ENCODE measurements around the gene TSNAX.
"Not testable (repeated sequence)": the region's sequence is repeated elsewhere in the genome, so short reads cannot be mapped to it uniquely, and the experiment has no call there.

Gene TSNAX, protein sequence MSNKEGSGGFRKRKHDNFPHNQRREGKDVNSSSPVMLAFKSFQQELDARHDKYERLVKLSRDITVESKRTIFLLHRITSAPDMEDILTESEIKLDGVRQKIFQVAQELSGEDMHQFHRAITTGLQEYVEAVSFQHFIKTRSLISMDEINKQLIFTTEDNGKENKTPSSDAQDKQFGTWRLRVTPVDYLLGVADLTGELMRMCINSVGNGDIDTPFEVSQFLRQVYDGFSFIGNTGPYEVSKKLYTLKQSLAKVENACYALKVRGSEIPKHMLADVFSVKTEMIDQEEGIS

DNA sequence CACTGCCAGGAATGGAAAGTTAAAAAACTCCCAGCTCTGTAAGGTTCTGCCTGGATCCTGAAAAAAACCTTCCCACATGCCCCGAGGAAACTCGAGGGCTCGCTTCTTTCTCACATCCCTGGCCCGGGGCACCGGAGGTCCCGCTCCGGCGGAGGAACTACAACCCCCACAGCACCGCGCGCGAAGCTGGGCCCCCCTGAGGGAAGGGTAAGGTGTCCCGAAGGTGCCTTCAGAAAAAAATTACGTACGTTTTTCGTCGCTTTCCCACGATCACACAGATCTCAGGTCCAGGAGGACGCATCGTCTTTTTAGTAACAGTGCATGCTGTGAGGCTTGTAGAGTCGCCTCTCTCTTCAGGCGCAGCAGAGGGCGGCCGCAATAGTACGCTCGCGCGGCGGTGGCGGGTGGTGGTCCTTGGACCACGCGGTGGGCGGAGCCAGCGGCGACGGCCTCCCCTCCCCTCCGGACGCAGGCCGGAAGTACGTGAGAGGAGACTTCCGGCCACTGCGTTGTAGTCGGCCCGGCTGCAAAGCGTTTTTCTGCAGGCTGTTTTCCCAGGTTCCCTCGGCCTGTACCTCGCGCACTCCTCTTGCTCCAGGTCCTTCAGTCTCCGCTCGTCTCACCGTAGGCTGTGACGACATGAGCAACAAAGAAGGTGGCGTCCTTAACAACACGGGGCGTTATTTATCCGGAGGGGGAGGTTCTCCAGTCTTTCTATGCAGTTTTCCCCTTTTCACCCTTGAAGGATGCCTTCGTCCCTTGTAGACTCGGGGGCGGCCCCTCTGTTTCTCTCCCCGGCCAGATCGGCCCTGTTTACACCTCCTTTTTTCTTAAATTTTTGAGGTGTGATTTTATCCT lies at the start of gene TSNAX:
TSNAX (plus strand) TSS at position 498 of the 858 bp plus-strand sequence; CDS start at position 640, 142 bp downstream.
- peak; percentile 83 for DNase-seq (ENCODE audit: low read depth)

DNA sequence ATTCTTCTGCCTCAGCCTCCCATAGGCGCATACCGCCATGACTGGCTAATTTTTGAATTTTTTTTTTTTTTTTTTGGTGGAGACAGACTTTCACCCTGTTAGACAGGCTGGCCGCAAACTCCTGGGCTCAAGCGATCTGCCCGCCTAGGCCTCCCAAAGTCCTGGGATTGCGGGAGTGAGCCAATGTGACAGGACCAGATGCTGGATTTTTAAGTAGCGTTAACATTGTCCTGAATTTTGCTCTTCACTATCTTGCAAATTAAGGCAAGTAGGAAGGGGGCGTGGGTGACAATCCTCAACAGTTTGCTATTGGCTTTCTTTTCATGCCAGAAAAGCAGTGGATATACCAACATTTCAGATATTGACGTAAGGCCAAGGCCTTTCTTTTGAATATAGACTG lies 49.7 kb upstream of the TSNAX start:
- DNase-seq (ENCODE audit: low read depth) = no peak

DNA sequence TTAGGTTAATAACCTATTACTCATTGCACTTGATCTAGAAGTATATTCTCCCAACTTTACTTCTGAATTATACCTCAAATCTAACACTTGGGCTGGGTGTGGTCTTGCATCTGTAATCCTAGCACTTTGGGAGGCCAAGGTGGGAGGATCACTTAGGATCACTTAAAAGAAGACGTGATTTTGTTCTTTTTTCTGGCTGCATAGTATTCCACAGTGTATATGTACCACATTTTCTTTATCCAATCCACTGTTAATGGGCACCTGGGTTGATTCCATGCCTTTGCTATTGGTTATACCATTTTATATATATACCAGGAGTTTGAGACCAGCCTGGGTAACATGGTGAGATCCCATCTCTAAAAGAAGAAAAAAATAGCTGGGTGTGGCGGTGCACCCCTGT lies 48.5 kb upstream of the TSNAX start:
- no peak for DNase-seq (ENCODE audit: low read depth)

DNA sequence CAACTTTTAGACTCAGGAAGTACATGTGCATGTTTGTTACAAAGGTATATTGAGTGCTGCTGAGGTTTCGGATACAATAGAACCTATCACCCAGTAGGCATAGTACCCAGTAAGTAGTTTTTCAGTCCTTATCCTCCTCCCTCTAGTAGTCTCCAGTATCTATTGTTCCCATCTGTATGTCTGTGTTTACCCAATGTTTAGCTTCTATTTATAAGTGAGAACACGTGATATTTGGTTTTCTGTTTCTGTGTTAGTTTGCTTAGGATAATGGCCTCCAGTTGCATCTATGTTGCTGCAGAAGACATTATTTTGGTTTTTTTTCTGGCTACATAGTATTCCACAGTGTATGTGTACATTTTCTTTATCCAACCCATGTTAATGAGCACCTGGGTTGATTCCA lies 47.2 kb upstream of the TSNAX start:
- no peak for DNase-seq (ENCODE audit: low read depth)

DNA sequence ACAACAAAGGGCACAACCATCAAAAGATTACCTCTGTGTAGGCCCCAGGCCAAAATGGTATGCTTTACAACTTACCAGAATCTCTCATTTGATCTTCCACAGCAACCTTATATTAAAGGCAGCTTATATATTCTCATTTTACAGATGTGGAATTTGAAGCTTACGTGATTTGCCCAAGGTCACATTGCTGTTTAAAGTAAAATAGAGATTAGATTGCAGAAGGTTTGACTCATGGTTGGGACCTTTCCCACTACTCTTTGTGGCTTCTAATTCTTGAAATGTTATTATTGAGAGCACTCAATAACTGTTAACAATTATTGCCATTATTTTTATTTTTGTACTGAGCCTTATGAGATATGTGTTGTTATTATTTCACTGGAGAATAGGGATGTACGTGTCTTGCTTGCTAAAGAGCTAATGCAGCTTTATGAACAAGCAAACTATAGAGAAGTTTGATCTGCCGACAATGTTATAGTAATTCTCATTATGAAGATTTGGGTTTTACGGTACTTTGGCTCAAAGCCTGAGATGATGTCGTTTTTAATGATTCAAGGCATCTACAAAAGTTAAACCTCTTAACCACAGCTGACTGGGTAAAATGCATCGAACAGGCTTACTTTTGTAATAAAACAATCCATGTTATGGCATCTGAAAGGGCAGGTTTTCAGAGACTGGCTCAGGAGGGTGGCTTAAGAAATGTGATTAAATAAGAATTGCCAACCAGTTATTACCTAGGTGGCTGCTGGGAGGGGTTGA lies 43.3 kb upstream of the TSNAX start:
- DNase-seq (ENCODE audit: low read depth) = no peak

DNA sequence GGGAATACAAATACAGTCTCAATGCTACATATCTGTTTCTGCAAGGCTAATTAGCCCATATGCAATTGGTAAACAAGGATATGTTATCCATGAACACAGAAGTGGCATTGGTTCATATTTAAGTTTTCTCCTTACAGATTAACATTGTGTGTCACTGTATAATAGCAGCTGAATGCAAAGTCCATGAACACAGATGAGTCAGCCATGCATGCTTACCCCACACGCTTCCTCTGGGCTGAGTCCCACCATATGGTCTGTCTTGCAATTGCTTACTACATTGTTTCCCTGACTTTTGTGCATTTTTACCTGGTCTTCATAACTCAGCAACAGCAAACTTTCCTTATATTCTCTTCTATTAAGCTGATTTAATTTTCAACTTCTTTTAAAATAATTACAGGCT lies 41.5 kb upstream of the TSNAX start:
- no peak for DNase-seq (ENCODE audit: low read depth)

DNA sequence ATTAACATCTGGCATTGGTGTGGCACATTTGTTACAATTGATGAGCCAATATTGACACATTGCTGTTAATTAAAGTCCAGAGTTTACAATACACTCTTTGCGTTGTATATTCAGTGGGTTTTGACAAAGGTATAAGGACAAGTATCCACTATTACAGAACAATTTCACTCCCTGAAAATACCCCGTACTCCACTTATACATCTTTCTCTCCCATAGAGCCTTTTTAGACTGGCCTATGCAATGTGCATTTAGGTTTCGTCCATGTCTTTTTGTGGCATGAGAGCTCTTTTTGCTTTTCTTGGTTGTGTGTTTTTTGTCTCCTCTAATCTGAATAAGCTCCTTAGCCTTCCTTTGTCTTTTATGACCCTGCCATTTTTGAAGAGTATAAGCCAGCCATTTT lies 40.6 kb upstream of the TSNAX start:
- no peak for DNase-seq (ENCODE audit: low read depth)

DNA sequence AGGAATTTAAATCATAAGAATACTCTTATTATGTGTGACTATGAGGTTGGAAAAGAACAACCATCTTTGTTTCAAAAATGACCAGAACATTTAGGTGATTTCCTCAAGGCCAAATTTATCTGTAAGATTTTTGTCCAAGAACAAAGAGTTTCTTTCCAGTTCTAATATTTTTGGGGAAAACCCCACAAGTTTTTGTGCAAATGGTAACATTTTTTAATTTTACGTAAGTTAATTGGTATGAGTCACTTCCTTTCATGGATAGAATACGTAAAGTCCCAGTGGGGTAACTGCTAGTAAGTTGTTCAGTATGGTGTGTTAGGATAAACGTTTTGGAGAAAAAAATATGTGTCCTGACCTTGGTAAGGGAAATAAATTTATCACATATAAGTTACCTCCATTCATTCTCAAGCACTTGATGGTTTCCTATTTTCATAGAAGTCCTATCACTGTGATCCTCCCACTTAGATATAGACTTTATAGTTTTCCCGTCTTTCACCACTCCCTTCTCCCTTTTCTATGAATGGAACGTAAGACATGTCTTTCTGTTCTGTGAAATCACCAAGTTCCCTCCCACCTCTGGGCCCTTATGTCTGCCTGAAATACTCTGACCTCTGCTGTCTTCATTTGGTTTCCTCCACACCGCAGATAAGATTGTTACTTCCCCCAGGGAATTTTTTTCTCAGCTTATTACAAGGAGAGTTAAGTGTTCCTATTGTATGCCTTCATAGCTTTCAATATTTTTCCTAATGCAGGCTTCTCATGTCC lies 34.9 kb upstream of the TSNAX start:
- no peak for DNase-seq (ENCODE audit: low read depth)

DNA sequence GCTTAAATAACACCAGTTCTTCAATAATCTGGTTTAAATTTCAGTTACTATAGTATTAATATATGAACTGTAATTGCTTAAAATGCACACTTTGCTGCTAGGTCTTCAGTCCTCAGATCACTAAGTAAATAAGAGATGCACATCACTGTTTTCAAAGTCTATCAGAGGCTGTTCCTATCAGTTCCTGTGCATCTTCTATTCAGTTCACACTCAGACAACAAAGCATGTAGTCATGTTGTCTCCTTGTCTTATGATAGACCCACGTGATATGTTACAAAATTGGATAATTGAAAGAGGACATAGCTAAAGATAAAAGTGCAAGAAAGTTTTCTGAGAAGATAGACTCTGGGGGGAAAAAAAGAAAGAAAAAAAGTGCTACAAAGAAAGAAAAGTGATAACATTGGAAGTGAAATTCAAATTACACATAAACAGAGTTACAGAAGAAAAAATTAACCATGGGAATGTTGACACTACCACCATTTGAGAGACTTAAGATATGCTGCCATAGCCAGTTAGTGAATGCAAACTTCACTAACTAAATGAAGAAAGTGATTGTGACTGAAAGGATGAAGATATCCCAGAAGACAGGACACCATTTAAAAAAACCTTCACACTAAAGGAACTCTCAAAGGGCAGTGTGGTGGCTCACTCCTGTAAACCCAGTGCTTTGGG lies 33.9 kb upstream of the TSNAX start:
- no peak for DNase-seq (ENCODE audit: low read depth)

DNA sequence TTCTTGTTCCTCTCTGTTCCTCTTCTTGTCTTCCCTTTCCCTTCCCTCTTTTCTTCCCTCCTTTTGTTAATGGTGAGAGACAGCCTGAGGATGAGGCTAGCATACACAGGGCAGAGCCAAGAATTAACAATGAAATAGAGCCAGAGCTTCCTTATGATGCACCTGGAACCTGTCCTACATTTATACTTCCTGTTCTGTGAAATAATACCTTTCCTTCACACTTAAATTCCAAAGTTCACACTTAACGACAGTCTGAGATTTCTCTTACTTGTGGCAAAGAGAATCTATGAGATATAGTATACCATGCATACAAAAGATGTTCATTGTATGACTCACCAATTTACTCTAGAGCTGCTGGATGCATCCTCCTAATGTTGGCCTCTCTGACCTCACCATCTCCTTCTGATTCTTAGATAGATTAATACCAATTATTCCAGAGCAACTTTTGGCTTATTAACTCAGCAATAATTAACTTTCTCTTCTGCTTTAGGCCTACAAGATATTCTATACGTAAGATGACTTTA lies 30.8 kb upstream of the TSNAX start:
- no peak for DNase-seq (ENCODE audit: low read depth)

DNA sequence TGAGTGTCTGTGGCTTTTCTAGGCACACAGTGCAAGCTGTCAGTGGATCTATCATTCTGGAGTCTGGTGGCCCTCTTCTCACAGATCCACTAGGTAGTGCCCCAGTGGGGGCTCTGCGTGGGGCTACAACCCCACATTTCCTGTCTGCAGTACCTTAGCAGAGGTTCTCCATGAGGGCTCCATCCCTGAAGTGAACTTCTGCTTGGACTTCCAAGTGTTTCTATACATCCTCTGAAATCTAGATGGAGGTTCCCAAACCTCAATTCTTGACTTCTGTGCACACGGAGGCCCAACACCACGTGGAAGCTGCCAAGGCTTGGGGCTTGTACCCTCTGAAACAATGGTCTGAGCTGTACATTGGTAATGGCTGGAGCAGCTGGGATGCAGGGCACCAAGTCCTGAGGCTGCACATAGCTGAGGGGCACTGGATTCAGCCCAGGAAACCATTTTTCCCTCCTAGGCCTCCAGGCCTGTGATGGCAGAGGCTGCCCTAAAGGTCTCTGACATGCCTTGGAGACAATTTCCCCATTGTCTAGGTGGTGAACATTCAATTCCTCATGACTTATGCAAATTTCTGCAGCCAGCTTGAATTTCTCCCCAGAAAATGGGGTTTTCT lies 29.2 kb upstream of the TSNAX start:
- no peak for DNase-seq (ENCODE audit: low read depth)

DNA sequence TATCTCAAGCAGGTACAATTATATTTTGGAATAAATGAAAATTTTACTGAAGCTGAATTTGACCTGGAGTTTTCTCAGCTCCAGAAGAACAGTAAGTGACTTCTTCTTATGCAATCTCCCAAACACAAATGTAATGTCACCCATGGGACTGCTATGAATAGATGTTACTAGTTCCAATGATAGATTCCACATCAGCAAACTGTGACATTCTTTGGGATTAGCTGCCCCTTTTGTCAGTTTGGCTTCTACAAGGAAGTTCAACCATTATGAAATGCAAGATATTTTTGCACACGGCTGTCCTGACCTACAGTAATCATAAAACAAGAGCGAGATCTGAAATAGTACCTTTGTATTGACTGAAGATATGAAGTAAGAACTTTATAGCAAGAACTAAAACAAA lies 27.8 kb upstream of the TSNAX start:
- no peak for DNase-seq (ENCODE audit: low read depth)

DNA sequence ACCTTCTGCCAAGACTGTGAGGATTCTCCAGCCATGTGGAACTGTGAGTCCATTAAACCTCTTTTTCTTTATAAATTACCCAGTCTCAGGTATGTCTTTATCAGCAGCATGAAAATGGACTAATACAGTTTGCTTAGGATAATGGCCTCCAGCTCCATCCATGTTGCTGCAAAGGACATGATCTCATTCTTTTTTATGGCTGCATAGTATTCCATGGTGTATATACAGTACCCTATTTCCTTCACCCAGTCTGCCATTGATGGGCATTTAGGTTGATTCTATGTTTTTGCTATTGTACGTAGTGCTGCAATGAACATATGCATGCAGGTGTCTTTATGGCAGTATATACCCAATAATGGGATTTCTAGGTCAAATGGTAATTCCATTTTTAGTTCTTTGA lies 25.3 kb upstream of the TSNAX start:
- DNase-seq (ENCODE audit: low read depth) = not testable (repeated sequence)

DNA sequence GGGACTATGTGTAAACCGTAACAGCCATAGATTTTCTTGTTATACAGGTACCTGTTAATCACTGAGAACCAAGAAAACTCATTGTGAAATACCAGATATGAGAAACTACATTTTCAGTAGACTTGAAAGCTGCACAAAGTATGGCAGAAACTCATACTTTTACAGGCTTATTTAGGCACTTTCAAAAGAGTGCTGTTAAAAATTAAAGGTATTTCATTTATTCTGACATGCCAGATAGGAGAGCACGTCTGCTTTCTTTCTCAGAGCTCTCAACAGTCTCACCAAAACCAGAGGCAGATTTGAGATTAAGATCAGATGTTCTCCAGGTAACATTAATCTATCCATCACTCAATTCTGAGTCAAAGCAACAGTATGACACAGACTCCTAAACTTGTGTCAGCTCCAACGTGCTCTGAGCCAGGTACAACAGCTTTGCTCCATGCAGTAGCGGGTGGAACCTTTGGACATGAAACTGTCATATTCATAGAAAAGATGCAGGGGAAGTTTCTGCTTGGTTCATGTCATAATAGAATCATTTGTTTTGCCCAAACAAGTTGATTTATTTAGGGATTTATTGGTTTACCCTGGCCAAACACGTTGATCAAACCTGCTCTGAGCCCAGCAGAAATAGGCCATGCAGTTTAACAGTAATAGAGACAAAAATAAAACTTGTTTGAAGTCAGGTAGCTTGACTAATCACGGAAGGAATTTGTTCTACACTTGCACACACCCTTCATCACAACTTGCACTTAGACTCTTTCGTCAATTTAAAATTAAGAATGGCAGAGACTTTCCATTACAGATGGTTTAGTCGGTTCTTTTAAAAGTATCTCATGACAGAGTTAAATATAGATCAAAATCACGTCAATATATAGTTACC lies 20.8 kb upstream of the TSNAX start:
- no peak for DNase-seq (ENCODE audit: low read depth)

DNA sequence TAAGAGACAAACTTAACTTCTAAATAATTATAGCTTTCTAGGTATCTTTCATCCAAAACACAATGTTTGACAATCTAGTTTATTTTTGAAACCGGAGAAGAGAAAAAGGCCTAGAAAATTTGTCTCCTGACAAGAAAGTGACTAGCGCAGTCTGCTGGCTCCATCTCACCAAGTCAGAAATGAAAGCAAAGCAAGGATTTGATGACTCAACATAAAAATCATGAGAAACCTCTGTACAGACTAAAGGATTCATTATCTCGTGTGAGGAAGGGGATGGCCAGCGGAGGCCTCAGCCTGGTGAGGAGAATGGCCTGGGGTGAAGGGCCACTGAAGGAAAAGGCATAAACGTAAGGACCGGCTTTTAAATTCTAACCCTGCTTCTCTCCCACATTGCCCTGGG lies 20.0 kb upstream of the TSNAX start:
- no peak for DNase-seq (ENCODE audit: low read depth)

DNA sequence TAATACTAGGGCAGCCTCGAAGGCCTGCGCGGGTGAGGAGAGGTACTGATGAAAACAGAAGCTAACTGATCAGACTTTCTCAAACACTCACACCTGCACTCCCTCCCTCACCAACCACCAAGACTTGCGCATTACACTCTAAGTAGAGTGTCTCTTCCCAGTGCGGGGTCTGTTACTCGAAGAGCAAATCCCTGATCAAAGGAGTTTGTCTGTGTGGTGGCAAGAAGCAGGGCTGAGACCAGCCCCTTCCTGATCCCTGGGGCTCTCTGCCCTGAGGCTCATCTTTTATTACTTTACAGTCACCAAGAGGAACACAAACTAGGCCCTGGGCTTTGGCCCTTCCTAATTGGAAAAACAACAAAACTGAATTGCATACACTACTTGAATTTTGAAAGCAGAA lies 19.5 kb upstream of the TSNAX start:
- DNase-seq (ENCODE audit: low read depth) = no peak

DNA sequence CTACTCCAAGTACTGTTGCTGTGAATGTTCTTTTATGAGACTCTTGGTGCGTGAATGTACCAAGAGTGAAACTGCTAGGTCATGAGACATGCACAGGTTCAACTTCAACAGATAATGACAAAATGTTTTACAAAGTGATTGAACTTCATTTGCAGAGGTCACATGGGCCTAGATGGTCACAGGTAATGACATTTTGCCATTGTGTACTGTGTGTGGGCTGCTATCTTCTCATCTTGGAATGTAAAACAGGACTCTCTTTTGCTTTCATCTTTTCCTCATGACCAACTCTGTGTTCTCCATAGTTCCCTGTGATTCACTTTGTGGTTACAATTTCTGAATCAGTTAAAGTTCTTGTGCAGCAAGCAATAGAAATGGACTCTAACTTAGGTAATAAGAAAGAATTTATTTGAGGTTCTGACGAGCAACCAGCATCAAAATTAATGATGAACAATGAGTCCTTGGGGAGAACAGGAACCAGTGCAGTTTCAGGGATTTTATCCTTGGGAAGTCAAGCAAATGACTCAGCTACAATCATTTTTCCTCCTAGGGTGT lies 16.2 kb upstream of the TSNAX start:
- DNase-seq (ENCODE audit: low read depth) = no peak

DNA sequence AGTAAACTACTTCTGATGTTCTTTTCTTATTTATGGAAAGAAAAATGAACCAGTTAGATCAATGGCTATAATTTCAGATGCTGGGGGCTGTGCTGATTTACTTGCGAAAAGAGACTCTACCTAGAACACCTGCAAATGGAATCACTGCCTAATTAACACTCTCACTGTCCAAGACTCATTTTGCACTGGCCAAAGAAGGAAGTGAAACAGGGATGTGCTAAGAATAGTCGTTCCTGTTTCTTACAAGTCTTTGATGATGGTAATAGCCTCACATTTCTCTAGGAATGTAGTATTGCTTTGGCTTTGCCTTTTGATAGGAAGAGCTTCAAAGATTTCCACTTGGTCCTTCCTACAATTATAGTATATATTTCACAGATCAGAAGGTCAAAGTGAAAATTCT lies 12.7 kb upstream of the TSNAX start:
- DNase-seq (ENCODE audit: low read depth) = no peak

DNA sequence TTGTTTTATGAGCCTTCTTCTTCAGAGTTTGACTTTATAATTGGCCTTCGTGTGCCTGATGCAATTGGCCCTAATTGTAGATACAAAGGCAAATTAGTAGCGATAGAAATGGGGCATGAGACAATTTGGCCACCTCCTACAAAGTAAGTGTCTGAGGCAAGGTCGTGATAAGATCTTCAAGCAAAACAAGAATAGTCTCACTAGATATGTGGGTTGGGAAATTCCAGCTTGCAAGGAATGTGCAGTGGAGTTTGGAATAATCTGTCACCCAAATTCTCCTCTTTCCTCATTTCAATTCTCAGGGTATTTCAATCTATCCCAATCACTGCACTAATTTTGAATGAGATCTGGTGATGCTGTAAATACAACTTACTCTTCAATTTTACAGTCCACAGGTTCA lies 11.4 kb upstream of the TSNAX start:
- DNase-seq (ENCODE audit: low read depth) = no peak

All from activated T-helper 1 cell treated with Interleukin-2 at 50 U/mL for 16 hours (primary cell).